ENCODE measurements around the gene NDUFV1.
"Not testable (repeated sequence)": the region's sequence is repeated elsewhere in the genome, so short reads cannot be mapped to it uniquely, and the experiment has no call there.

NDUFV1 gene

DNA sequence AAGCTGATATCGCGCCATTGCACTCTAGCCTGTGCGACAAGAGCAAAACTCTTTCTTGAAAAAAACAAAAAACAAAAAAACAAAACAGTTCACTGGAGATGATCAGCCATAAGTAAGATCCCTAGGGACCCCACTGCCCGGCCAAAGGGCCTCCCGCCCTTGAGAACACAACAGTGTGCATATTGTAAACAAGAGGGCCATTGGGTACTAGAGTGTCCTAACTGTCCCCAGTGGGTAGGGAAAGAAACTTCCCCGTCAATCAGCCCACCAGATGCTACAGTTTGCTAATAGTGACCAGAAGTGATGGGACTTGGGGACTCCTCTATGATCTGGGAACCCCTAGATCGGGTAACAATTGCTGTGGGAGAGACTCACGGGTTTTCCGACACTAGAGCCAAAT, 47.5 kb downstream of the NDUFV1 start:
- no peak for DNase-seq (ENCODE audit: low spot score)
- no peak for FAIRE-seq

DNA sequence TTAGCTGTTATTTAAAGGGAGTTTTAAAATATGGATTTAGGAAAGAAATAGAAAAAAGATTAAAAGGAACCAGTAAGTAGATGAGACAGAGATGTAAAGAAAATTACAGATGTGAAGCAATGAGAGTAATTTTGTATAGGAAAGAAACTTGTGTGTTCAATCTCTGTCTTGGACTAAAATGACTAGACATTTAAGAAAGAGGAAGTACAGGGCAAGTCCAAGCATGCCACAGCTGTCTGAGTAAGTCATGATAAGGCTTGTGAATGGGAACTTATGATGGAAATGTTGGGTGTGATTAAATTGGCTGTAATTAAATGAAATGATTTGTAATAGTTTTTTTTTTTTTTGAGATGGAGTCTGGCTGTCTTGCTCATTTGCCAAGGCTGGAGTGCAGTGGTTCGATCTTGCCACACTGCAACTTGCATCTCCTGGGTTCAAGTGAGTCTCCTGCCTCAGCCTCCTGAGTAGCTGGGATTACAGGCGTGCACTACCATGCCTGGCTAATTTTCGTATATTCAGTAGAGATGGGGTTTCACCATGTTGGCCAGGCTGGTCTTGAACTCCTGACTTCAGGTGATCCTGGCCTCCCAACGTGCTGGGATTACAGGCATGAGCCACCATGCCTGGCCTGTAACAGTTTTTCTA, 49.7 kb downstream of the NDUFV1 start:
- DNase-seq (ENCODE audit: low spot score) (no peak), FAIRE-seq (no peak)

DNA sequence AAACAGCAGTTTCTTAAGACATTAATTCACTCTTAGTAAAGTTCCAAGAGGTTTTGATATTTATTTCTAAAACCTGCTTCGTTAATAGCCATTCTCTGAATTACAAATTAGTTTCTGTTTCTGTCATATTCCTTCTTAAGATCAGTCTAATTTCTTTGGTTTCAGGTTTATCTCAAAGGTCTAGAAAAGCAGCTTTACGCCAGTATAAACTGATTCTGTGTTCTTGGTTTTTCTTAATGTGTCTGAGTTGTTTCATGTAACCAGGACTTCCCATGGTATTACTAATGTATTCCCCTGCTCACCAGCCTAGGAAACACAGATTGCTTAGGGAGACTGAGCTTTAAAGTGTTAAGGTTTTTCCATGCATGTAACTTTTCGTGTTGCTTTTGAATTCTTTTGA, 50.6 kb downstream of the NDUFV1 start:
- no peak for DNase-seq (ENCODE audit: low spot score)
- no peak for FAIRE-seq

DNA sequence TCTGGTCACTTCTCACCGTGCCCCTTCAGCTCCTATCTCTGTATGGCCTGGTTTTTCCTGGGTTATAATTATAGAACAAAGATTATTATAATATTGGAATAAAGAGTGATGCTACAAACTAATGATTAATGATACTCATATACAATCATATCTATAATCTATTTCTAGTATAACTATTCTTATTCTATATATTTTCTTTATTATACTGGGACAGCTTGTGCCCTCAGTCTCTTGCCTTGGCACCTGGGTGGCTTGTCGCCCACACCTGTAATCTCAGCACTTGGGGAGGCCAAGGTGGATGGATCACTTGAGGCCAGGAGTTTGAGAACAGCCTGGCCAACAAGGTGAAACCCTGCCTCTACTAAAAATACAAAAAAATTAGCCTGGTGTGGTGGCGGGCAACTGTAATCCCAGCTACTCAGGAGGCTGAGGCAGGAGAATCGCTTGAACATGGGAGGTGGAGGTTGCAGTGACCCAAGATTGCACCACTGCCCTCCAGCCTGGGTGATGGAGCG, 53.0 kb downstream of the NDUFV1 start:
- FAIRE-seq; DNase-seq (ENCODE audit: low spot score): not testable (repeated sequence)

DNA sequence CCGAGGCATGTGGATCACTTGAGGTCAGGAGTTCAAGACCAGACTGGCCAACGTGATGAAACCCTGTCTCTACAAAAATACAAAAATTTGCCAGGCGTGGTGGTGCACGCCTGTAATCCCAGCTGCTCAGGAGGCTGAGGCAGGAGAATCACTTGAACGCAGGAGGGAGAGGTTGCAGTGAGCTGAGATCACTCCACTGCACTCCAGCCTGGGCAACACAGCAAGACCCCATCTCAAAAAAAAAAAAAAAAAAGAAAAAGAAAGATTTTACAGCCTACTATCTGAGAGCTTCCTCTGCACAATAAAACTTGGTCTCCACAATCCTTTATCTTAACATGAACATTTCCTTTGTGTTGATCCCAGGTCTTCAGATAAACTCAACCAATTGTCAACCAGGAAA, 54.0 kb downstream of the NDUFV1 start:
- not testable (repeated sequence) for DNase-seq (ENCODE audit: low spot score); FAIRE-seq

Data from urothelium cell line (cell line).